Left ventricle myocardium superior (tissue), 1 donor: ENCODE measurements around the gene ZNF845. TPM values are rescaled to one million over a fixed set of nuclear protein-coding genes. Genes with fewer than 3 reads are reported as not detected.
A peak's percentile ranks its signal among the peaks of the same experiment; 100 is the strongest.
"Not testable (repeated sequence)": the region's sequence is repeated elsewhere in the genome, so short reads cannot be mapped to it uniquely, and the experiment has no call there.

Experiments
- ATAC-seq: fragments of 200-7000 bp; cut with Tn5 transposase; one replicate; pipeline ENCODE4 v1.9.1; 2020; ENCODE audit warnings: mild to moderate bottlenecking, moderate library complexity
- DNase-seq: peaks from one replicate; pipeline ENCODE4 v3.0.0-alpha.2; 2020
- intact Hi-C: fragments of 100-400 bp; cut with micrococcal nuclease; formaldehyde crosslinking; loops from one replicate; pipeline ENCODE4 v1.11.0; 2022
- long read RNA-seq: library from polyadenylated mRNA; unstranded; transcript quantifications from one replicate; pipeline ENCODE4 v2.0.0, GENCODE V29; 2021
- total RNA-seq: library from RNA; stranded (reverse); fragmentation: NEBNext Ultra II Directional; extraction: Animal tissue kit (Norgen Biotek cat#: 25700); gene quantifications from one replicate; pipeline ENCODE4 v1.2.1, GENCODE V29; 2021
- donor health status: DM: no; HTN: yes; CAD: no; lungs with severe emphysema.

ZNF845 gene
- 3.5 TPM for total RNA-seq
- long read RNA-seq, full-length matches to known transcripts = 3 of 4 reads
- long read RNA-seq, partial matches to known transcripts = 0 of 4 reads
- long read RNA-seq, other reads (novel, unspliced or antisense) = 1 of 4 reads

DNA sequence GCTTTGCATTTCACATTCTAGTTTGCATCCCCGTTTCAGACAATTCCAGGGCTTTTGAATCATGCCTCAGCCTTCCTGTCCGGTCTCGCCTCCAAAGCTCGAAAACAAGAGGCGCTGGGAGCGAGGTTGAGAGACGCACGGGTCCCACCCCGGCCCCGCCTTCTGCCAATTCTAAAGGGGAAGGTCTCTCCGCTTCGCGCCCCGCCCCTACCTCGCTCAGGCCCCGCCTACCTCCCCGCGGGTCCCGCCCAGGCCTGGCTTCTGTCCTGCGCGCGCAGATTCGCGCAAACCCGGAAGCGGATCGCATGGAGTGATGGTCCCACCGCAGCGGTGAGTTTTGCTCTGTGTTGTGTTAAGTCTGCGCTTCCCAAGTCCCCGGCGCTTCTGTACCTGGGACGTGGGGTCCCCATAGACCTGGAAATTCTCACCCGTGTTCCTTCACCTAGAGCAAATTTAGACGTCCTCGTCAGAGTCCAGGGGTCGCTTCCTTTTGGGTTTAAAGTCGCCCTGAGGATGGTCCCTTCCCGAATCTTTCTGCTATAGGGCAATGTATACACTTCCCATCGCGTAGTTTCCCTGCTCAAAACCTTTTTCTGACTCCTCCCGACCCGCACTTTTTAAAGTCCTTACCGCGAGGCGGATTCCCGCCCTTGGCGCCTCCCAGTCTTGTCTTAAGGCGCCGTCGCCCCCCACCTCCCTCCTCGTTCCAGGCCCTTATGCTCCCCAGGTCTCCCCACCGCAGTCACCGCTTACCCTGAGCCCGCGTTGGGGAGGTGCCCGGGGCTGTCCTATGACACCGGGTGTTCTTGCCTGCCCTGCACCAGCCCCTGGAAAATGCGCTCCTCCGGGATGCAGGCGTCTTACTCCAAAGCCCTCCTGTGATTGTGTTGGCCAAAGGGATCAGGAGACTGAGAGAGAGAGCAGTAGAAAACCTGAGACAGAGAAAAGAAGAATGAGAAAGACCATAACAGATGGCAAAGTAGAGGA lies at the start of gene ZNF845:
ZNF845 (plus strand) TSS at position 287 of the 987 bp plus-strand sequence. CDS start 7,559 bp downstream, outside the sequence.
- DNase-seq (peak; percentile 96), ATAC-seq (peak; percentile 100)
- intact Hi-C loops = no loop called here

DNA sequence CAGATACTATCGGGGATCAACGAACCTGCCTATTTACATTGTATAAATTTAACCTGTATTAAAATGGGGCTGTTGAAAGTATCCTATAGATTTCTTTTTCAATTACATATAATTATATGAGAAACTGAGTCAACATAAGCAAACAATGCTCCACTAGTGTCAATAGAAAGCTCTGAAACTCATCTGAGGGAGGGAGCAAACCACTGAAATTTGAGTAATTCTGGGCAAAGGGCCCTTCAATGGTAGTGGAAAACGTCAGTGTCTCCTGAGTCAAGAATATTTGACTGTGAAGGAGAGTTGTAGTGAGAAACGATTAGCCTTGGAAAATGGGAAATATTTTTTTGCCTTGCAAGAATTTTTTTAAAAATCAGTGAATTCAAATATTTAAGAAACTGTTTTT lies 48.5 kb upstream of the ZNF845 start:
- DNase-seq (no peak), ATAC-seq (no peak)
- intact Hi-C loops = no loop called here

DNA sequence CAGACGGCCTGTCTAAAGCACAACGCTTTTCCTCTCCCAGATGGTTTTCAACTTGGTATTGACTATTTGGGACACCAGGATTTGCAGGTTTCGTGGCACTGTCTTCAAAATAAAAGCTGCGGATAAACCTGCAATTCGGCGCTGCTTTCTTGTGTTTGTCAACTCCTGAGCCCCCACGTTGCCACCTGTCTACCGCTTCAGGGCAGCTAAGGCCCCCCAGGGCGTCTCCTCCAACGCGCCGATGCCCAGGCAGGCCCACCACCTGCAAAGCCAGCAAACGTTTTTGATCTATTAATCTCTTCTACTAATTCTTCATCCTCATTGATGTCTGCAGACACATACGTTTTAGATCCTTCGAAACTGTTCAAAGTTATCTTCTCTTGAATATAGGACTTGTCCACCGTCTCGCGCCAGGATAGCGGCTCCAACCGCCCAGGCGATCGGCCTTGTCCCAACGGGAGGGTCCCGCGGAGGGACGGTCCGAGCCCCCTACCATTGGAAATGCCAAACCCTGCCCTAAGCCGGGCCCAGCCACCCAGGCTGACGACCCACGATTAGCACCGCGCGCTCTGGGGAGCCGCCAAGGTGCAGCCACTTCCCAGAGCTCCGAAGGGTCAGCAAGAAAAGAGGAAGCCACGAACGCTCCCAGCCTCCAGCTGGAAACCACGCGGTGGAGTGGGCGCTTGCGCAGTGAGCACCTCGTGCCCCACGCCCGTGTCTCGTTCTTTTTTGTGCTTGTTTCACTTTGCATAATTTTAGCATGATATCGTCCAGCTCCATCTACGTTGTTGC lies 42.6 kb upstream of the ZNF845 start:
- intact Hi-C loops = no loop called here
- no peak for ATAC-seq
- no peak for DNase-seq

DNA sequence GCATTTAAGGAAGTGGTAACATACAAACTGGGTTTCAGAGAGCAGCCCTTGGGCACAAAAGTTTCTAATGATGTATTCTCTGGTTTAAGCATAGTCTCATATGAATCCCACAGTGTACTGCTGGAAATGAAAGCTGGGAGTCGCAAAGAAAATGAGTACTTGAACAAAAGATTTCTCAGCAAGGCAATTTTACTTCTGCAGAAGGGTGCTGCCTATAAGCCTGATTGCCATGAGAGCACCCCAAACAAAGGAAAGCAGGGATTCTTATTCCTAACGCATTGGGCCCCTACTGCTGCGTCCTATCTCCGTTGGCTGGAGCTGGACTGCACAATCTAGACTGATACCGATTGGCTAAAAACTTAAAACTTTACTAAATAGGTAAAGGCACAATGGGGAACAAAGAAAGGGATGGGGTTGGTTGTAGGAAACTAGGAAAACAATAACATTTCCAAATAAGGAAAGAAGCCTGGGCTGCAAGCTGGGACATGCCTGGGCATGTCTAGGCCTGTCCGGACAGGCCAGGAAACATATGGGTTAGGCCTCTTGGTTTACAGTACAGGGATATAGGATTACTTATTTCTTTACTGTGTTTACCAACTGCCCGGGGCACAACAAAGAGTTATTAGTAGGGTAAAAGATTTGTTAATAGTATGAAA lies 38.6 kb upstream of the ZNF845 start:
- intact Hi-C loops = no loop called here
- ATAC-seq = no peak
- DNase-seq = no peak

DNA sequence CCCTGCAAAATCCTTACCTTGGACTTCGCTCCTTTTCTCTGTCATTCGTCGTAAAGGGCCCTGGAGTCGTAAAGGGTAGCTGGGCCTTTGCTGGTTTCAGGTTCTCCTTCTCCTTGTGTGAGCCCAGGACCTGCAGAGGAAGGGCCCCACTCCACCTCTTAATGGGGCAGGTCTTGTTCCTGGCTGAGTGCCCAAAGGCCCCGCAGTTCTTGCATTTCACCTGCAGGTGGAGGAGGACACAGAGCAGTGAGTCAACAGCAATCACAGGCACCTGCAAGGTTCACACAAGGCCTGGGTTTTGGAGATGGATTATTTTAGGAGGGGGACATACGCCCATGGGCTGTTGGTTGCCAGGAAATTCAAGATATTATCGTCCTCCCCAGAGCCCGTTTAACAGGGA lies 32.2 kb upstream of the ZNF845 start:
- DNase-seq, intact Hi-C loops, ATAC-seq: not testable (repeated sequence)

DNA sequence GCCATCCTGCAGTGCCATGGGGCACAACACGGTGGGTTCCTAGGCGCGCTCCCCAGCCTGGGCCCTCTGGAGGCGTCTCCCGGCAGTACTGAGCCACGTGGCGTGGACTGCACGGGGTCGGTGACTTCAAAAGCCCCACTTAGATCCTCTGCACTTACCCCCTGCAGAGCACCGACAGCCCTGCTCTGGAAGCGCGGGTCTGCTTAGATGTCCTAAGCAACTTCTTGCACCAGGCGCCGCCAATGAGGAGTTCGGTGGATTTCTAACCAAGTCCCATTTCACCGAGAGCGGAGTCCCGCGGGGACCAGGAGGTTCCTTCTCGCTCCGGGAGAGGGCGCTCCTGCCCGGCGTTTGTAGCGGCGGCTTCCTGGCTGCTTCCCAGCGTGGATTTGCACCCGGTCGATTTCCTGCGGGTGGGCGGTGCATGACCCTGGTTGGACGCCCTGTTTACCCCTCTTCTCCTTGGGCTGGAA lies 25.2 kb upstream of the ZNF845 start:
- DNase-seq (no peak), ATAC-seq (no peak)
- intact Hi-C loops = no loop called here

DNA sequence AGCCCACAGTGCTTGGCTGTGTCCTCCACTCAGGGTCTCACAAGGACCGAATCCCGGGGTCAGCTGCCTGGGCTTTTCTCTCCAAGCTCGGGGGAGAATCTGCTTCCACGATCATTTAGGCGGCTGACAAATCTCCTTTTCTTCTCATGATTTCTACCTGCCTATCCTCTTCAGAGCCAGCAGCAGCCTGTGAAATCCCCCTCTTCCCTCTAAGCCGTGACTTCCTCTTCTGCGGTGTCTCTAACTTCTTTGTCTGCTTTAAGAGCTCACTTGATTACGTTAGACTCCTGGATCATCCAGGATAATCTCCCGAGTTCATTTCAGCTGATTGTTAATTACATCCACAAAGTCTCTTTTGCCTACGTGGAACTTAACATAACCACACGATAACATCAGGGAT lies 22.5 kb upstream of the ZNF845 start:
- intact Hi-C loops = no loop called here
- no peak for DNase-seq
- no peak for ATAC-seq

DNA sequence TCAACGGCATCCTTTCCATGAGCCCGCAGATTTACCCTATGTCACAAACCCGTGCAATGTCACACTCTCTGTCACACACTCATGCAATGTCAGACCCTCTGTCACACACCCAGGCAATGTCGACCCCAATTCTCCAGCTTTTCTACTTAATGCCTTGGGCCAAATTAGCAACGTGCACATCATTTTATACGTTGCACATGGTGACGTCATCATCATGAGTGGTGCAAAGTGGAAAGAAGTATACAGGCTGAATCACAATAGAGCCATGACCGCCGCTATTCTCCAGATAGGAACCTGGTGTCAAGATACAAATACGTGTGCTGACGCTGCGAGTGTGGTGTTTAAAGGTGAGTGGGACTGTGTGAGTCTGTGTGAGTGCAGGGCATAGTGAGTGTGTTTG lies 21.7 kb upstream of the ZNF845 start:
- no peak for ATAC-seq
- intact Hi-C loops = no loop called here

DNA sequence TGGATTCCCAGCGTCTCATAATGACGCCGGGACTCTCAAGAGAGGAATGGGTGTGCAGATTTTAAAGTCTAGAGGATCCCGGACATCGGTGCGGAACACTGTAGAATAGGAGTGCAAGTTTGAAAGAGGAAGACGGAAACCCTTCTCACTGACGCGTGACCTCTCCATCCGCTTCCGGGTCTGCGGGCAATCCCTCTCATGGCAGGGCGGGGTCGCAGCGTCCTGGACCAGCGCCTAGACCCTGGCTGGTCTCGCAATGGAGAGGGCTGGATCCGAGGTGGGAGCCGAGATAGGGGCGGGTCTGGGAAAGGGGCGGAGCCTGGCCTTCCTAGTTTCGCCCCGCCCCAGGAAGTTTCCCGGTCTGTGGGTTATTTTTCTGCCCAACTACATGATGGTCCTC lies 4.6 kb upstream of the ZNF845 start:
- peak; percentile 76 for DNase-seq
- intact Hi-C loops = no loop called here
- peak; percentile 61 for ATAC-seq

More for the DNA sequence above, 21.7 kb upstream of the ZNF845 start:
- no peak for DNase-seq

DNA sequence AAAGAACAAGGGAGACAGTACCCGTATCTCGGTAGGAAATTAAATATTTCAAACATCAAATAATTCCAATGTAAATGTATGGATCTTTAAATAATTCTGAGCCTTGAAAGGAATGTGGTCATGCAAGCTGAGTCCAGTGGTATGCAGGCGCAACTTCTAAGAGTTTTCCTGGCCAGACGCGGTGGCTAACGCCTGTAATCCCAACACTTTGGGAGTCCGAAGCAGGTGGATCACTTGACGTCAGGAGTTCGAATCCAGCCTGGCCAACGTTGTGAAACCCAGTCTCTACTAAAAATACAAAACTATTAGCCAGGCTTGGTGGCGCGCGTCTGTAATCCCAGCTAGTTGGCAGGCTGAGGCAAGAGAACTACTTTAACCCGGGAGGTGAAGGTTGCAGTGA lies 1.1 kb upstream of the ZNF845 start:
- DNase-seq = no peak
- no peak for ATAC-seq
- intact Hi-C loops = no loop called here

DNA sequence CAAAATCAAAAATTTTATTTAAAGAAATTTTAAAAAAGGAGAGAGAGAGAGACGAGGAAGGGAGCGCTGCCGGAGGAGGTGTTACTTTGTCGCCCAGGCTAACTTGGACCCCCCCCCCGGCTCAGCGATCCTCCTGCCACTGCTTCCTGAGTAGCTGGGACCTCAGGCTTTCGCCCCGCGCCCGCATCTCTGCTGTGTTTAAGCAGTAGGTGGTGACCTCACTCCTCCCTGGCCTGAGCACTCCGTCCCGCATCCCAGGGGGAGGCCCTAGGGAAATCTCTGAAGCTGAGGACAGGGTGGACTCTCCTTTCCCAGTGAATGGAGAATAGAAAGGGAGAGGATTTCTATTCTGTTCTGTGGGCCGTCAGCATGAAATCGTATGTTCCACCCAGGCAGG lies 485 bp upstream of the ZNF845 start:
- intact Hi-C loops = no loop called here
- ATAC-seq = peak; percentile 53

DNA sequence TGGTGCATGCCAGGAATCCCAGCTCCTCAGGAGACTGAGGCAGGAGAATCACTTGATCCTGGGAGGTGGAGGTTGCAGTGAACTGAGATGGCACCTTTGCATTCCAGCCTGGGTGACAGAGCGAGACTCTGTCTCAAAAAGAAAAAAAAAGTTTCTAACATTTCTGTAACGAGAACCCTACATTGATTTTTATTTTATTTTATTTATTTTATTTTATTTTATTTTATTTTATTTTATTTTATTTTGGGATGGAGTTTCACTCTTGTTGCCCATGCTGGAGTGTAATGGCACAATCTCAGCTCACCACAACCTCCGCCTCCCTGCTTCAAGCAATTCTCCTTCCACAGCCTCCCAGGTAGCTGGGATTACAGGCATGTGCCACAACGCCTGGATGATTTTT lies 10.9 kb downstream of the ZNF845 start:
- intact Hi-C loops, ATAC-seq, DNase-seq: not testable (repeated sequence)

More for the DNA sequence above, 485 bp upstream of the ZNF845 start:
- DNase-seq = peak; percentile 59

DNA sequence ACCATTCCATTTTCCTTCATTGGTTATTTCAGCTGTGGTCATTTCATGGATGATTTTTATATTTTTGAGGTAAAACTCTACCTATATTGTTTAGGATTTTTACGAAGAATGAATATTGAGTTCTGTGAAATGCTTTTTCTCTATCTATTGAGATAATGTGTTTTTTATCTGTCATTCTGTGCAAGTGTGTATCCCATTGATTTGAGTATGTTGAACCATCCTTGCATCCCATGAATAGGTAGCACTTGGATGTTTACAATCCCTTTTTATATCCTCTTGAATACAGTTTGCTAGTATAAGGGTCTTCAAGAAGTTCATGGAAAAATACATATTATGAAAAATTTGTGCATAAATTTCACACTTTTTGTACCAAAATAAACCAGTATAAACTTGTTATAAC lies 22.2 kb downstream of the ZNF845 start:
- ATAC-seq = no peak
- no peak for DNase-seq
- intact Hi-C loops = no loop called here

DNA sequence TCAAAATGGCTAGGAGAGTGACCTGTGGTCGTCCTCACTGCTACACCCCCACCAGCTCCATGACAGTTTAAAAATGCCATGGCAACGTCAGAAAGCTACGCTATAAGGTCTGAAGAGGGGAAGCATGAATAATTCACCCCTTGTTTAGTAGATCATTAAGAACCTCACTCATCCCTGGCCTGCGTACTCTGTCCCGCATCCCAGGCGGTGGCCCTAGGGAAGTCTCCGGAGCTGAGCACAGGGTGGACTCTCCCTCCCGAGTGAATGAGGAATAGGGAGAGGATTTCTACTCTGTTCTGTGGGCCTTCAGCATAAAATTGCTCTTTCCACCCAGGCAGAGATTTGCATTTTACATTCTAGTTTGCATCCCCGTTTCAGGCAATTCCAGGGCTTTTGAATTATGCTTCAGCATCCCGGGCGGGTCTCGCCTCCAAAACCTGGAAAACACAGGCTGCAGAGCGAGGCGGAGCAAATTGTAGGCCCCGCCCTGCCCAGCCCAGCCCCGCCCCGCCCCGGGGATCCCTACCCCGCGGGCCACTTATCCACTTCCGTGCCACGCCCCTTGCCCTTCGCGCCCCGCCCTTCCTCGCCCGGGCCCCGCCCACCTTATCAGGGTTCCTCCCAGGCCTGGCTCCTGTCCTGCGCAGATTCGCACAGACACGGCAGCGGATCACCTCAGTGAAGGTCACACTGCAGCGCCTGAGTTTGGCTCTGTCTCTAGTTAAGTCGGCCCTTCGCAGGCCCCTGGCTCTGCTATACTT lies 24.5 kb downstream of the ZNF845 start:
- peak; percentile 42 for DNase-seq
- intact Hi-C loops = no loop called here
- ATAC-seq = peak; percentile 58

DNA sequence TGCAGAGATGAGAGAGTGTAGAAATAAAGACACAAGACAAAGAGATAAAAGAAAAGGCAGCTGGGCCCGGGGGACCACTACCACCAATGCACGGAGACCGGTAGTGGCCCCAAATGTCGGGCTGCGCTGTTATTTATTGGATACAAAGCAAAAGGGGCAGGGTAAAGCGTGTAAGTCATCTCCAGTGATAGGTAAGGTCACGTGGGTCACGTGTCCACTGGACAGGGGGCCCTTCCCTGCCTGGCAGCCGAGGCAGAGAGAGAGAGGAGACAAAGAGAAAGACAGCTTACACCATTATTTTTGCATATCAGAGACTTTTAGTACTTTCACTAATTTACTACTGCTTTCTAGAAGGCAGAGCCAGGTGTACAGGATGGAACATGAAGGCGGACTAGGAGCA lies 26.5 kb downstream of the ZNF845 start:
- intact Hi-C loops = not testable (repeated sequence)

DNA sequence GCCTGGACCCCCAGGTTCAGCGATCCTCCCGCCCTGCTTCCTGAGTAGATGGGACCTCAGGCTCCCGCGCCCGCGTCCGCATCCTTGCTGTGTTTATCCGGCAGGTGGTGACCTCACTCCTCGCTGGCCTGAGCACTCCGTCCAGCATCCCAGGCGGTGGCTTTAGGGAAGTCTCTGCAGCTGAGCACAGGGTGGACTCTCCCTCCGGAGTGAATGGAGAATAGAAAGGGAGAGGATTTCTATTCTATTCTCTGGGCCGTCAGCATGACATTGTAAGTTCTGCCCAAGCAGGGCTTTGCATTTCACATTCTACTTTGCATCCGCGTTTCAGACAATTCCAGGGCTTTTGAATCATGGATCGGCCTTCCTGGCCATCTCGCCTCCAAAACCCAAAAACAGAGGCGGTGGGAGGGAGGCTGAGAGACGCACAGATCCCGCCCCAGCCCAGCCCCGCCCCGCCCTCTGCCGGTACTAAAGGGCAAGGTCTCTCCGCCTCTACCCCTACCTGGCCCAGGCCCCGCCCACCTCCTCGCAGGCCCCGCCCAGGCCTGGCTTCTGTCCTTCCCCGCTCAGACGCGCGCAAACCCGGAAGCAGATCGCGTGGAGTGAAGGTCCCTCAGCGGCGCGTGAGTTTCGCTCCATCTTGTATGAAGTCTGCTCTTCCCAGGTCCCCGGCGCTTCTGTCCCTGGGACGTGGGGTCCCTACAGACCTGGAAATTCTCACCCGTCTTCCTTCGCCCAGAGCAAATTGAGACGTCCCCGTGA lies 31.8 kb downstream of the ZNF845 start, which contains the start of gene ZNF525:
ZNF525 (plus strand) TSS at position 572 of the 765 bp plus-strand sequence. CDS start 6,577 bp downstream, outside the sequence.
- peak; percentile 100 for ATAC-seq
- intact Hi-C loops = no loop called here
- DNase-seq = peak; percentile 94

More for the DNA sequence above, 26.5 kb downstream of the ZNF845 start:
- not testable (repeated sequence) for DNase-seq, ATAC-seq

DNA sequence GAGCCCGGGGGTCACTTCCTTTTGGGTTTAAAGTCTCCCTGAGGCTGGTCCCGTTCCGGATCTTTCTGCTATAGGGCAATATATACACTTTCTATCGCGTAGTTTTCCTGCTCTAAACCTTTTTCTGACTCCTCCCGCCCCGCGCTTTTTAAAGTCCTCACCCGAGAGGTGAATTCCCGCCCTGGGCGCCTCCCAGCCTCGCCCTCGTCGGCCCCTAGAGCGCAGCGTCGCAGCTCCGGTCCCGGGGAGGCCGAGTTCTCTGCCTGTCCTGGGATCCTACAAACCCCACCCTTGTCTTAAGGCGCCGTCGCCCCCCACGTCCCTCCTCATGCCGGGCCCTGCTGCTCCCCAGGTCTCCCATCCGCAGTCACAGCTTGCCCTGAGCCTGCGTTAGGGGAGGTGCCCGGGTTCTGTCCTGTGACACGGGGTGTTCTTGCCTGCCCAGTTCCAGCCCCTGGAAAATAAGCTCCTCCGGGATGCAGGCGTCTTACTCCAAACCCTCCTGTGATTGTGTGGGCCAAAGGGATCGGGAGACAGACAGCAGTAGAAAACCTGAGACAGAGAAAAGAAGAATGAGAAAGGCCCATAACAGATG lies 32.4 kb downstream of the ZNF845 start:
- peak; percentile 32 for DNase-seq
- ATAC-seq = peak; percentile 66
- intact Hi-C loops = no loop called here
